ENCODE results near the gene SEZ6. TPM values are rescaled to one million over a fixed set of nuclear protein-coding genes. Genes with fewer than 3 reads are reported as not detected.

SEZ6 gene
- total RNA-seq, 1 experiment from 2014 or later: not detected

- no peak overlapping the region for H3K4me3 ChIP-seq
- H3K36me3 ChIP-seq: no peaks in the 10 kb centered on the region
- H3K9me3 ChIP-seq: no peaks in the 10 kb centered on the region
- peak; percentile 59 for DNase-seq
- peaks cover 11% of the 10 kb centered on the region; the same call in 1 of the 2 replicates for H3K27me3 ChIP-seq
These were observed 10.7 kb upstream of the SEZ6 start for GRCh38 chr17:29016345-29017210.

DNA sequence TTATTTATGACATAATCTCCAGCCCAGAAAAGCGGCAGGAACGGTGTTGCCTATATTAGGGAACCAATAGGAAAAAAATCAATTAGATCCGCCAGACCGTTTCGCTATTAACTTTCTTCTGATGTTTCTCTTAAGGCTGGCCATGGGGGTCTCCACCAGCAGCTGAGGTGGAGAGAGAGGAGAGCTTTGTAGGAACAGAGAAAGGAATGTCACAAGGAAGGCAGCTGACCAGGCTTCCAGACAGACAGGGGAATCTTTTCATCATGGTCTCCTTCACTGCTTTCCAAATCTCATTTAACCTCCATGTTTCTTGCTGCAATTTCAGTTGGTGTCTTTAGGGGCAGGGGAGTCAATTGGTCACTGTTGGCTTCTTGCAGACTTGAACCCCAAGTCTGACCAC is 8.9 kb upstream of the SEZ6 start:
- Histone ChIP-seq H3K9me3 (no peaks in the 10 kb centered on the region), H3K36me3 (no peaks in the 10 kb centered on the region), H3K27me3 (peaks cover 13% of the 10 kb centered on the region), H3K4me3 (no peak overlapping the region)
- no peak for DNase-seq

DNA sequence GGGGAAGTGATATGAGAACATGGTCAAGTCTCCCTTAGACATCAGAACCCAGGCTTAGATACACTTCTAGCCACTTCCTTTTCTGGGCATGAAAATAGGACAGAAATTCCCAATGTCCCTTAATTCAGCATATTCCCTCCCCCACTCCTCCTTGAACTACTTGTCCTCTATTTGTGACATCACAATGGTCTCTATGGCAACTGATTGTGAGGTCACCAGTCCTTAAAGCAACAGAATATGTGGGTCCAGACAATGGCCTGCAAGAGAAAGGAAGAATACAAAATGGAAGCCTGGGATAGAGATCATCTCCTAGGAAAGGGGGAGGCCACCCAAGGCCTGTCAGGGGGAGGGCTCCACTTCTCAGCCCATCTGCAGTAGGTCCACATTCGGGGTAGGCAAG is 6.7 kb upstream of the SEZ6 start:
- Histone ChIP-seq H3K36me3 (no peaks in the 10 kb centered on the region), H3K4me3 (no peak overlapping the region), H3K27me3 (peaks cover 9% of the 10 kb centered on the region), H3K9me3 (no peaks in the 10 kb centered on the region)
- DNase-seq: no peak

DNA sequence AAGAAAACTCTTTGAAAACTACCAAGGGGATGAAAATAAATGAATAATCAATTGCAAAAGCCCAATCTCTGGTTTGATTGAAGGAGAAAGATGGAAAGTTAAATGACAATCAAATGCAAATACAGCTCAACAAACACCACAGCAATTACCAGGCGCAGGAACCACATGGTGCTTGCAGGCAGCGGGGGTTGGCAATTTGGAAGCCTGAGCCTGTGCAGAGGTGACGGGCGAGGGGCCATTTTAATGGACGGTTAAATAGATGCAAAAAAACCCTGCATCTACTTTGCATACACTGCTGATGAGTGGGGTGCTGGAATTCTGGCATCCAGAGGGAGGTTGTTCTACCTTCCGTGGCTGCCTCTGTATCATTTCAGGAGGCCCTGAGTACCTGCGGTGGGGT is 4.8 kb upstream of the SEZ6 start:
- DNase-seq: no peak
- Histone ChIP-seq H3K36me3 (no peaks in the 10 kb centered on the region), H3K27me3 (peaks cover 9% of the 10 kb centered on the region), H3K4me3 (no peak overlapping the region), H3K9me3 (no peaks in the 10 kb centered on the region)

DNA sequence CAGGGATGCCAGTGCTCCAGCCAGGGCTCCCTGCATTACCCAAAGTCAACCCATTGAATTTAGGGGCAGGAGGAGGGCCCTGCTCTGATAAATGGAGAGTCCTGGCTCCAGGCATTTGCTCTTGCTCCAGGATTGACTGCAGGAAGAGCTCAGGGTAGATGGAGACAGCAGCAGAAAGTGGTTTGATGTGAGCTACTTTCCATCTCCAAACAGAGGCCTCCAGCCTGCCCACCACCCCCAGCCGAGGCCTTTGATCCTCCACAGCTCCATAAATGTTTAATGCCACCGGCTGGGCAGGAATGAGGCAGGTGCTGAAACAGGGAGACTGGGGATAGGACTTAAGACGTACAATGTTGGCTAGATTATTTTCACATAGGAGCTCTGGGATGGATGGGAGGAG is 4.3 kb upstream of the SEZ6 start:
- Histone ChIP-seq H3K27me3 (peaks cover 11% of the 10 kb centered on the region), H3K9me3 (no peaks in the 10 kb centered on the region), H3K4me3 (no peak overlapping the region), H3K36me3 (no peaks in the 10 kb centered on the region)
- no peak for DNase-seq

DNA sequence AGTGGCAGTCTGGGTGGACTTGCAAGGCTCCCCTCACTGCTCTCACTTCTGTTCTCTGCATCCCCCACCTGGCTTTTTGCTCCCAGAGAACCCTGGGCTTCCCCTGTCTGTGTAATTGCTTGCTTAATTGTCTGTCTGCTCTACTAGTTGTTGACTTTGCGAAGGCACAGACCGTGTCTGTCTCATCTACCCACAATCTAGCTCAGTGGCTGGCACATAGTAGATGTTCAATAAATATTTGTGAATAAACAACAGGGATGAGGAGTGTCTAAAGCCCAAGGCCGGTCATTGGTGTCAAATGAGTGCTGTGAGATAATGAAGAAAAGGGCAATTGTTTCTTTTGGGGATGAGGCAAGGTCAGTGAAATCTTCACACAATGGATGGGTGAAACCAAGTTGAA is 2.8 kb upstream of the SEZ6 start:
- H3K4me3 ChIP-seq: no peak overlapping the region
- H3K27me3 ChIP-seq: peaks cover 16% of the 10 kb centered on the region
- no peak for DNase-seq
- no peaks in the 10 kb centered on the region for H3K36me3 ChIP-seq
- H3K9me3 ChIP-seq: no peaks in the 10 kb centered on the region

DNA sequence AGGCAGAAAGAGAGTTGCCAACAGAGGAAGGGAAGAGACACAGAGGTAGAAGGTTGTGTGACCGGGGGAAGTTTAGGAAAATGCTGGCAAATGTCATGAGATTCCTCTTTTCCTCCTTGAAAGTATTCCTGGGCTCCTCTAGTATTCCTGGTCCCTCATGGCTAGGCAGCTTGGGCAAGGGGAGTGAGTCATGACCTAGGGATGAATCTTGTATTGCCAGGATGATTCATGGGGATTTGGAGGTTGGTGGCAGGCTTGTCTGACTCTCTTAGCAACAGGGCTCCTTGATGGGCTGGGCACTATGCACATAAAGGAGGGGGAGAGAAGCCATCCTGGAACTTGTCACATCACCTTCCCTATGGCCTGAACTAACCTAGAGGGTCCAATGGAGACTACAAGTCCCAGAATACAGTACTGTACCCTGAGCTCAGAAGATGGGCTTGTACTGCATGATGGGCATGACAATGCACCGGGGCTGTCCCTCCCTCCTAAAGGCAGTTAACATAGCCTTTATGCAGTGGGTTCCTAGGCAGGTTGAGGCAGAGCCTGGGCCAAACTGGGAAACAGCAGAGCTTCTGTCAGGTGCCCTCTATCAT is 2.1 kb upstream of the SEZ6 start:
- Histone ChIP-seq H3K36me3 (no peaks in the 10 kb centered on the region), H3K9me3 (no peaks in the 10 kb centered on the region), H3K4me3 (no peak overlapping the region), H3K27me3 (peaks cover 16% of the 10 kb centered on the region)
- peak; percentile 81 for DNase-seq

DNA sequence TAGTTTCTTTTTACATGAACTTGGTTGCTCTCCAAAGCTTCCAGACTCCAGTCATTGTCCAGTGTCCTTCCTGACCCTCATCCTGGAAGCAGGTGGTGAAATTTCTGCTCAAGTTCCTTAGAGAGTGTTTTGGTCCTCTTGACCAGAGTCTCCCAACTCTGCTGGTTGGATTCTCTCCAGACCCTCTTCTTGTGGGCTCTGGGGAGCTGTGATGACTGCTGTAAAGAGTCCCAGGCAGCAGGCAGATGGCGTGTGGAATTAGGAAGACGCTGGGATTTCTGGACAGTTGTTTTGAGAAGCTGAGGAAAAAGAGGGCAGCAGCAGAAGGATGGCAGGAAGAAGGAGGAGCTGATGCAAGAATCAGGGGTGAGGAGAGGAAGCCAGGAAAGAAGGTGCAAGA is 1.6 kb upstream of the SEZ6 start:
- DNase-seq: no peak
- Histone ChIP-seq H3K27me3 (peaks cover 16% of the 10 kb centered on the region), H3K9me3 (no peaks in the 10 kb centered on the region)

DNA sequence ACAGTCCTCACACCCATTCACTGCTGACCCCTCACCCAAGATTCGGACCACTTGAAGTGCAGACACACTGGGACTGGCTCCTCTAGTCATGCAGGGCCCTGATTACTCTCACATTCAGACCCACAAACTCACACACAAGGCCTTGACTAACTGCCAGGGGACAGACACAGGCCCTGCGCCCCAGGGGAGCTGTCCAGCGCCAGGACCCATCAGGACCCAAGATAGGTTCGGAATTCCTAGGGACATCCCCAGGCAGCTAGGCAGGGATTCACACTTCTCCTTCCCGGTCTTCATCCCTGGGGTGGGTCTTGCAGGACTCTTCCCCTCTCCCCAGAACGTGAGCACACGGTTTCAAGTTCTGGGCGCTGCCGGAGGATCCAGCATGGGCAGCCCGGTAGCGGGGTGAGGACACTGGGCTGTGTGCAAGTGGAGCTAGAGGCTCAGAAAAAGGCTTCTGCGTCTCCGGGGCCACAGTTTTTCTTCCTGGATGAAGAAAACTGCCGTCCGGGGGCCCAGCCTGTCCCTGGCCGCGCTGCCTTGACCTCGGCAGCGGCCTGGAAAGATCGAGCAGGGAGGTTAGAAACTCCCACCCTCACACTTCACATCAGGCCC is 1.6 kb downstream of the SEZ6 start:
- no peaks in the 10 kb centered on the region for H3K36me3 ChIP-seq
- DNase-seq: peak; percentile 20
- H3K27me3 ChIP-seq: peaks cover 14% of the 10 kb centered on the region
- H3K4me3 ChIP-seq: no peak overlapping the region
- H3K9me3 ChIP-seq: no peaks in the 10 kb centered on the region

More for the DNA sequence above, 1.6 kb upstream of the SEZ6 start:
- Histone ChIP-seq H3K36me3 (no peaks in the 10 kb centered on the region), H3K4me3 (no peak overlapping the region)

DNA sequence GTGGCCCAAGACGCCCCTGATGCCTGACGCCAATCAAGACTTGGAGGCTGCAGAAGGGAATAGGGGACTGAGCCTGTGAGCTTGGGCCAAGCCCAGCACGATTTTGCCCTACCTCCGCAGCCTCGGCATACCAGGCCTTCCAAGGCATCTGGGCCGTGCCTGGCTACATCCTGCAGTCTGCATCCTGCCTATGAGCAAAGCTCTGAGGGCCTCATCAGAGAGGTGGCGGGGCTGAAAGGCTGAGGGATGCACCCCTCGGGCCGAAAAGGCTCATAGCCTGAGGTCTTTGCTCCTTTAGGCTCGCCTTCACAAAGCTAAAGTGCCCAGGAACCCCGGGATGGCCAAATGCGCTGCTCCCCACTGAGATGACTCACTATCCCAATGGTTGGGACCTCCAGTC is 2.5 kb downstream of the SEZ6 start:
- H3K27me3 ChIP-seq: peaks cover 14% of the 10 kb centered on the region

DNA sequence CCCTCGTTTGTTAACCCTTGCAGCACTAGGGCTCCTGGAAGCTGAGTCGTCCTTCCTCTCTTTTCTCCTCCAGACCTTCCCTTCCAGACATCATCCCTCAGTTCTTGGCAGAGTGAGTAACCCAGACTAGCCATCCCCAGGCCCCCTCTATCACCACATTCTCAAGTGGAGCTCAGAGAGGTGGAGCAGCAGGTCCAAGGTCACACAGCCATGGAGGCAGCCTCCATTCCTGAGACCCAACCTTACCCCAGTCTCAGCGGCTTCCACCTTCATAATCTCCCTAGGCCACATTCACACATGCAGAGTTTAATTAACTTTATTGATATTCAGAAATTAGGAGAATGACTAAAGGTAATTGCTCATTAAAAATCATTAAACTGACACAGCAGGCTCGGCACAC is 3.0 kb downstream of the SEZ6 start:
- H3K27me3 ChIP-seq: peaks cover 14% of the 10 kb centered on the region
- H3K36me3 ChIP-seq: no peaks in the 10 kb centered on the region
- H3K4me3 ChIP-seq: no peak overlapping the region
- H3K9me3 ChIP-seq: no peaks in the 10 kb centered on the region
- DNase-seq: no peak

More for the DNA sequence above, 2.5 kb downstream of the SEZ6 start:
- DNase-seq: no peak
- Histone ChIP-seq H3K4me3 (no peak overlapping the region), H3K36me3 (no peaks in the 10 kb centered on the region), H3K9me3 (no peaks in the 10 kb centered on the region)

GRCh38 chr17:29000973-29001372 is 4.9 kb downstream of the SEZ6 start:
- Histone ChIP-seq H3K36me3 (no peaks in the 10 kb centered on the region), H3K4me3 (no peak overlapping the region), H3K27me3 (peaks cover 14% of the 10 kb centered on the region), H3K9me3 (no peaks in the 10 kb centered on the region)
- DNase-seq: no peak

- no peak for DNase-seq
- Histone ChIP-seq H3K36me3 (no peaks in the 10 kb centered on the region), H3K27me3 (peaks cover 1% of the 10 kb centered on the region), H3K4me3 (no peak overlapping the region), H3K9me3 (no peaks in the 10 kb centered on the region)
These were observed 6.6 kb downstream of the SEZ6 start for GRCh38 chr17:28999206-28999605.

DNA sequence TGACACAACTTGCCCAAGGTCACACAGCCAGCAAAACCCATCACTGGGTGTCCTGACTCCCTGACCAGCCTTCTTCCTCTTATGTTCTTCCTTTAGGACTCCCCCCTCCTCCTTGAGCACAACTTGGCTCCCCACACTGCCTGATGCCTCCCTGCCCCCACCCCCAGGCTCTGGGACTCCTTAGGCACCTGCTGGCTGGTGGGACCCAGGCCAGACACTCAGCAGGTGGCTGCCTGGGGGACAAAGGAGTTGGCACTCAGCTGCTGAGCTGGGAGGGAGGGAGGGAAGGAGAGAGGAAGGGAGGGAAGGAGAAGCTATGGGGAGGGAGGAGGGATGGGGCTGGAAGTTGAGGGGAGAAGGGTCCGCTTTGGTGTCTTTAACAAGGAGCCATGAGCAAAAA is 8.0 kb downstream of the SEZ6 start:
- Histone ChIP-seq H3K4me3 (no peak overlapping the region), H3K27me3 (no peaks in the 10 kb centered on the region; the same call in 1 of the 2 replicates), H3K9me3 (no peaks in the 10 kb centered on the region), H3K36me3 (no peaks in the 10 kb centered on the region)
- no peak for DNase-seq

DNA sequence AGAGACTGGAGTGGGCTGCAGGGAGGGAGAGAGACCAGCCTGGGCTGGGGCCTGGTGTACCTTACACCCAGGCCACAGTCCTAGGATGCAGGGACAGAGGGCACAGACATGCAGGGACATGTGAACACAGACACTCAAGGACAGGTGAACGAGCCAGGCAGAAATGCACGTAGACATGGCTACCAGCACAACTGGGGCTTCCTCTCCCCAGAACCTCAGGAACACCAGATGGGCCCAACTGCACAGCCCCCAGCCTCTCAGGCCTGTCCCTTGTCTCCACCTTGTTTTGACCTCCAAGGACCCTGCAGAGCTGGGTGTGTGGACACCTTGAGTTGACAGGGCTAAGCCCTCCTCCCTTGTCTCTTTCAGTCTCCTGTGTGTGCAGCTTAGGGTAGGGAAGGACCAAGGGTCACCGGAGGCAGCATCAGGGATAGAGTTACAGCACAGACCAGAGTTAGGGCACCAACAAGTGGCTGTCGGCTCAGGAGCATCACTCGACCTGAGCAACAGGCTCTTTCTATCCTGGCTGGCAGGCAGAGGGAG is 9.2 kb downstream of the SEZ6 start:
- Histone ChIP-seq H3K27me3 (no peaks in the 10 kb centered on the region; the same call in 1 of the 2 replicates), H3K36me3 (no peaks in the 10 kb centered on the region), H3K9me3 (no peaks in the 10 kb centered on the region), H3K4me3 (no peak overlapping the region)
- no peak for DNase-seq

DNA sequence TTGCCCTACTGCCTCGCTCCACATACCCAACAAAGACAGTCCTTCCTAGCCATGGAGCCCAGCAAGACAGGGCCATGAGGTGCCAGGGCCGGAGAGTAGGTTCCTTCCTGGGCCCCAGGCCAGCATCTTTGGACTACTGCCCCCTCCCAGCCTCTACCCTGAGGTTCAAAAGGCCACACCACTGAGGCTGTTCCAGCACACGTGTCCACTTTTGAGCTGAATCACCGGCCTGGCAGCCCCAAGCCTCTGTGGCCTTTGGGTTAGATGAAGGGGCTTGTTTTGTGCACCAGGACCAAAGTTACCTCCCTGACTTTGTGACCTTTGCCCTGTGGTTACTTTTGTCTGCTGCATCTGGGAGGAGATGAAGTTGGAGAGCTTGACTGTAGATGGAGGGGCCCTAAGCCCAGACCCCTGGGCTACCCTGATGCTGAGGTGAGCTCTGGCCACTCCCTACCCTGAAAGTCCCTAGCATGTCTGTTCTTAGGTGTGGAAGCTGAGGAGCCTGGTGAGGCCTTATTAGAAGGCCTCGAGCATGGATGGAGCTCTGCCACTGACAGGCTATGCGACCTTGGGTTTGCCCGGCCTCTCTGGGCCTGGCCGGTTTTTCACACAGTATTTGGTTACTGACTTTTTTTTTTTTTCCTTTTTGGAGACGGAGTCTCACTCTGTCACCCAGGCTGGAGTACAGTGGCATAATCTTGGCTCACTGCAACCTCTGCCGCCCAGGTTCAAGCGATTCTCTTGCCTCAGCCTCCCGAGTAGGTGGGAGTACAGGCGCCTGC is 12.0 kb downstream of the SEZ6 start:
- no peak overlapping the region for H3K4me3 ChIP-seq
- H3K27me3 ChIP-seq: no peaks in the 10 kb centered on the region; the same call in 1 of the 2 replicates
- peak; percentile 59 for DNase-seq
- H3K9me3 ChIP-seq: no peaks in the 10 kb centered on the region
- no peaks in the 10 kb centered on the region for H3K36me3 ChIP-seq
